Neural progenitor cell (in vitro differentiated cells): ENCODE results near the gene SMYD3. TPM values are rescaled to one million over a fixed set of nuclear protein-coding genes. Genes with fewer than 3 reads are reported as not detected.

Source experiments
- DNase-seq: peaks from one replicate; pipeline ENCODE4 v3.0.0-alpha.2; 2016; ENCODE audit warnings: low spot score
- H2AFZ ChIP-seq: fragments of 200-600 bp; sonication (generic); replicated peaks from 2 replicates; pipeline ENCODE4 v1.6.1; 2016; ENCODE audit warnings: antibody characterized with exemption
- H3F3A ChIP-seq: fragments of 200-600 bp; sonication (generic); 2 replicates; pipeline ENCODE4 v1.6.1; 2016; ENCODE audit warnings: antibody characterized with exemption, low read depth
- H3K27ac ChIP-seq: fragments of 200-600 bp; sonication (generic); 2 replicates; pipeline ENCODE4 v1.5.1; 2016; ENCODE audit warnings: mild to moderate bottlenecking
- H3K27me3 ChIP-seq: fragments of 200-600 bp; sonication (generic); 2 replicates; pipeline ENCODE4 v1.6.1; 2016; ENCODE audit warnings: mild to moderate bottlenecking, moderate library complexity
- H3K36me3 ChIP-seq: fragments of 200-600 bp; sonication (generic); 2 replicates; pipeline ENCODE4 v1.5.1; 2016
- H3K4me1 ChIP-seq: fragments of 200-600 bp; sonication (generic); 2 replicates; pipeline ENCODE4 v1.6.1; 2016; ENCODE audit warnings: mixed run types
- H3K4me2 ChIP-seq: fragments of 200-600 bp; sonication (generic); 2 replicates; pipeline ENCODE4 v1.6.1; 2016
- H3K4me3 ChIP-seq: fragments of 200-600 bp; sonication (generic); 2 replicates; pipeline ENCODE4 v1.5.1; 2016
- H3K79me2 ChIP-seq: fragments of 200-600 bp; sonication (generic); 2 replicates; pipeline ENCODE4 v1.6.1; 2016; ENCODE audit warnings: low read depth
- H3K9ac ChIP-seq: fragments of 200-600 bp; sonication (generic); 2 replicates; pipeline ENCODE4 v1.6.1; 2016
- H3K9me3 ChIP-seq: fragments of 200-600 bp; sonication (generic); 2 replicates; pipeline ENCODE4 v1.5.1; 2016; ENCODE audit warnings: low read depth
- H4K20me1 ChIP-seq: fragments of 200-600 bp; sonication (generic); 2 replicates; pipeline ENCODE4 v1.6.1; 2016; ENCODE audit warnings: low read depth
- H3K27ac Mint-ChIP-seq: 3 replicates; pipeline ENCODE4 v1.8.0; 2021; ENCODE audit warnings: mixed read lengths
- H3K27me3 Mint-ChIP-seq: 2 replicates; pipeline ENCODE4 v1.8.0; 2022; ENCODE audit warnings: low read depth, mild to moderate bottlenecking, inconsistent platforms, moderate library complexity, mixed read lengths; ENCODE audit not compliant: insufficient read depth
- H3K36me3 Mint-ChIP-seq: 3 replicates; pipeline ENCODE4 v1.8.0; 2021; ENCODE audit warnings: mixed read lengths
- H3K4me1 Mint-ChIP-seq: 3 replicates; pipeline ENCODE4 v1.8.0; 2021; ENCODE audit warnings: mixed read lengths
- H3K4me3 Mint-ChIP-seq: 3 replicates; pipeline ENCODE4 v1.8.0; 2021; ENCODE audit warnings: mild to moderate bottlenecking, moderate library complexity, mixed read lengths
- H3K9me3 Mint-ChIP-seq: 3 replicates; pipeline ENCODE4 v1.8.0; 2020; ENCODE audit warnings: mixed read lengths
- EZH2 ChIP-seq: fragments of 200-600 bp; sonication (generic); IDR thresholded peaks from 2 replicates; pipeline ENCODE4 v1.6.1; 2017; ENCODE audit warnings: antibody characterized with exemption, mild to moderate bottlenecking, moderate library complexity
- EZH2phosphoT487 ChIP-seq: fragments of 200-600 bp; sonication (generic); IDR thresholded peaks from 2 replicates; pipeline ENCODE4 v1.6.1; 2017; ENCODE audit warnings: antibody characterized with exemption
- total RNA-seq: library from RNA; depleted of rRNA; stranded (reverse); fragments of >200 nt; gene quantifications from 2 replicates; pipeline ENCODE4 v1.2.3, GENCODE V29; 2015; ENCODE audit warnings: low replicate concordance
- TF ChIP-seq, protein P1 (sequence below): fragments of 200-600 bp; sonication (generic); IDR thresholded peaks from 2 replicates; pipeline ENCODE4 v1.5.1; 2017; ENCODE audit warnings: antibody characterized with exemption, mild to moderate bottlenecking

The SMYD3 gene
- total RNA-seq, 1 donor from 2014 or later, result 43.2 TPM

DNA sequence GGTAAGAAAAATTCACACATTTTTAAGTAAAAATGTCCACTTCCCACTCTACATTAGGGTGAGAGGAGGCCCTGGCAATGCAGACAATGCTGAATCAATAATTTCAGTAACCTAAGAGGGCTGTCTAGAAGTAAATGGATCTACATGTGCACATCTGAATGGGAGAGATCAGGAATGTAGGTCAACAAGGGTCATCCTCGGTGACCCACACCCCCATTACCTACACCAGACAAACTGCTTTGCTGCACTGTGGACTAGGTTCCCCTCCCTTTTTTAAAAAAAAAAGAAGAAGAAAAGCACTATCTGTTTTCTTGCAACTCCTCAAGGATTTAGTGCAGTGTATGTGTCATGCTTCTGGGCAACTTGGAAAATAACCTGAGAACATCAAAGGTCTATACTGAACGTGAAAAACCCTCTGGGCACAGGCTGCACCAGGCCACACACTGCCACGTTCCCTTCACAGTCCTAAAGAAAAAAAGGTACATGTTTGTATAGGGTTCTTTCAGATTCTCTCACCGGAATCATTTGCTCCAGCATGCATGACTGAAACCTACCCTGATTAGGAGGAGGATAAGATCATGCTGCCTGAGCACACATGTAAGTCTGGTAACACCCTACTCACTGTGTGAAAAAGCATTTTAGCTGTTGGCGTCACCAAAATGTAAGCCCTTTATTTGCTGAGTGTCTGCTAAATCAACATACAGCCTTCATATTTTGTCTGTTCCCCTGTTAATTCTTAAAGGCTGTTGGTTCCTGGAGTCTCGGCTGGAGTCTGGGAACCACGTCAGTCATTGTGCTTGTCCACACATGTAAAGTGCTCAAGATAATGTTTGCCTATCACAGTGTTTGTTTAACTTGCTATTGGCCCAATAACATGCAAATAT, 341.0 kb downstream of the SMYD3 start:
- Histone ChIP-seq H3K9ac (no peak overlapping the region), H3K36me3 (no peaks in the 10 kb centered on the region), H4K20me1 (no peaks in the 10 kb centered on the region), H3K27ac (no peak overlapping the region), H3K9me3 (no peaks in the 10 kb centered on the region), H3F3A (no peaks in the 10 kb centered on the region), H3K4me3 (no peak overlapping the region), H3K27me3 (no peaks in the 10 kb centered on the region), H3K4me1 (no peaks in the 10 kb centered on the region), H3K4me2 (no peak overlapping the region), H2AFZ (no peak overlapping the region), H3K79me2 (no peaks in the 10 kb centered on the region)
- Mint-ChIP-seq H3K27me3 (no peaks in the 10 kb centered on the region), H3K9me3 (no peaks in the 10 kb centered on the region), H3K36me3 (no peaks in the 10 kb centered on the region), H3K27ac (no peak overlapping the region), H3K4me3 (no peak overlapping the region), H3K4me1 (peaks cover 9% of the 10 kb centered on the region)
- no peak for TF ChIP-seq EZH2
- TF ChIP-seq, protein P1, sequence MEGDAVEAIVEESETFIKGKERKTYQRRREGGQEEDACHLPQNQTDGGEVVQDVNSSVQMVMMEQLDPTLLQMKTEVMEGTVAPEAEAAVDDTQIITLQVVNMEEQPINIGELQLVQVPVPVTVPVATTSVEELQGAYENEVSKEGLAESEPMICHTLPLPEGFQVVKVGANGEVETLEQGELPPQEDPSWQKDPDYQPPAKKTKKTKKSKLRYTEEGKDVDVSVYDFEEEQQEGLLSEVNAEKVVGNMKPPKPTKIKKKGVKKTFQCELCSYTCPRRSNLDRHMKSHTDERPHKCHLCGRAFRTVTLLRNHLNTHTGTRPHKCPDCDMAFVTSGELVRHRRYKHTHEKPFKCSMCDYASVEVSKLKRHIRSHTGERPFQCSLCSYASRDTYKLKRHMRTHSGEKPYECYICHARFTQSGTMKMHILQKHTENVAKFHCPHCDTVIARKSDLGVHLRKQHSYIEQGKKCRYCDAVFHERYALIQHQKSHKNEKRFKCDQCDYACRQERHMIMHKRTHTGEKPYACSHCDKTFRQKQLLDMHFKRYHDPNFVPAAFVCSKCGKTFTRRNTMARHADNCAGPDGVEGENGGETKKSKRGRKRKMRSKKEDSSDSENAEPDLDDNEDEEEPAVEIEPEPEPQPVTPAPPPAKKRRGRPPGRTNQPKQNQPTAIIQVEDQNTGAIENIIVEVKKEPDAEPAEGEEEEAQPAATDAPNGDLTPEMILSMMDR, result no peak
- no peak for TF ChIP-seq EZH2phosphoT487
- no peak for DNase-seq

DNA sequence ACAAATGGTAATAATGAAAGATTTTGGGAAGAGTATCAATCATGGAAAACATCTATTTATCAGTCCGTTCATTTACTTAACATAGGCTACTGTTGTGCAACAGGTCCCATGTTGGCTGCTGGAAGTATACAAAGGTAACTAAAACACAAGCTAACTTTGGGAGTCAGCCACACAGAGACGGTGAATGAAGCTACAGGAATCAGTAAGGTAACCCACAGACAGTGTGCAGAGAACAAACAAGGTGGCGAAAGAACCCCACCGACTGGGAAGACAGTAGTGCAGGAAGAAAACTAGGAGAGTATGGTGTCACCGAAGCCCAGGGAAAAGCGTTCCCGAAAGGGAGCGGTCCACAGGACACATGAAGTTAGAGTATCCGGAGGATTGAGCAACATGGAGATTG, 342.3 kb downstream of the SMYD3 start:
- Histone ChIP-seq H3K79me2 (no peaks in the 10 kb centered on the region), H3K9ac (no peak overlapping the region), H3K9me3 (no peaks in the 10 kb centered on the region), H3K4me3 (no peak overlapping the region), H3K4me1 (no peaks in the 10 kb centered on the region), H3F3A (no peaks in the 10 kb centered on the region), H3K4me2 (no peak overlapping the region), H4K20me1 (no peaks in the 10 kb centered on the region), H2AFZ (no peak overlapping the region), H3K27me3 (no peaks in the 10 kb centered on the region), H3K36me3 (no peaks in the 10 kb centered on the region), H3K27ac (no peak overlapping the region)
- H3K27me3 Mint-ChIP-seq, result no peaks in the 10 kb centered on the region
- H3K9me3 Mint-ChIP-seq, result no peaks in the 10 kb centered on the region
- DNase-seq, result no peak
- TF ChIP-seq EZH2phosphoT487 (no peak), EZH2 (no peak)
- TF ChIP-seq, protein P1, result no peak
- no peak overlapping the region for H3K27ac Mint-ChIP-seq
- no peaks in the 10 kb centered on the region for H3K36me3 Mint-ChIP-seq
- peaks cover 11% of the 10 kb centered on the region for H3K4me1 Mint-ChIP-seq
- H3K4me3 Mint-ChIP-seq, result no peak overlapping the region

DNA sequence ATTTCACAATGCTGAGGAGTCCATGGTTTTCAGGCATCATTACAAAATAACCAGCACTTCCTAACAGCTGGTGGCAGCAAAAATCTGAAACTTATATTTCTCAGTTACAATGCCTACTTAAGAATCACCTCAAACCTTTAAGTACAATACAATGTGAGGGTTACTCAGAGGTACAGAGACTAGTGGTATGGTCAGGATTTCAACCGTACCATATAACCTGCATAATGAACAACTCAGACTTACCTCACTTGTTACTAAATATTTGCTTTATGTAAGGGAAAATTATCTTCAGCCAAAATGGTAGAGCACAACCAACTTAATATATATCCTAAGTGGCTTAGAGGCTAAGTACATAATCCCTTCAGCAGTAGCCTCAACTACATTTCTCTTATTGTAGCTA, 344.5 kb downstream of the SMYD3 start:
- H2AFZ ChIP-seq, result no peak overlapping the region
- H3K36me3 Mint-ChIP-seq, result no peaks in the 10 kb centered on the region
- no peaks in the 10 kb centered on the region for H3K27me3 Mint-ChIP-seq

More for the DNA sequence above, 344.5 kb downstream of the SMYD3 start:
- Mint-ChIP-seq H3K27ac (no peak overlapping the region), H3K4me3 (no peak overlapping the region), H3K9me3 (no peaks in the 10 kb centered on the region), H3K4me1 (peaks cover 11% of the 10 kb centered on the region)
- TF ChIP-seq, protein P1, result no peak
- TF ChIP-seq EZH2phosphoT487 (no peak), EZH2 (no peak)
- Histone ChIP-seq H3K4me1 (peaks cover 12% of the 10 kb centered on the region), H3K9ac (no peak overlapping the region), H3K79me2 (no peaks in the 10 kb centered on the region), H4K20me1 (no peaks in the 10 kb centered on the region), H3K9me3 (no peaks in the 10 kb centered on the region), H3K27ac (no peak overlapping the region), H3K4me3 (no peak overlapping the region), H3K27me3 (no peaks in the 10 kb centered on the region), H3F3A (no peaks in the 10 kb centered on the region), H3K36me3 (no peaks in the 10 kb centered on the region), H3K4me2 (no peak overlapping the region)
- DNase-seq, result no peak
